Tibial nerve (tissue), 3 donors: ENCODE results near the gene RAPH1.

ENCODE experiments used
- POLR2A ChIP-seq, 2 donors: fragments of 450-650 bp; IDR thresholded peaks; one replicate each; pipeline ENCODE4 v1.6.1; 2017; ENCODE audit warnings: antibody characterized with exemption in 2 of 2, mild to moderate bottlenecking in 2 of 2, moderate library complexity in 2 of 2
- TF ChIP-seq, protein P1 (sequence below), 5 experiments: fragments of 200-600 bp in 3 of 5; fragments of 450-650 bp in 2 of 5; sonication (generic) in 3 of 5; IDR thresholded peaks; one replicate each; pipeline ENCODE4 v1.5.1; 2016 to 2019; ENCODE audit warnings: antibody characterized with exemption in 5 of 5, mild to moderate bottlenecking in 3 of 5, moderate library complexity in 2 of 5

DNA sequence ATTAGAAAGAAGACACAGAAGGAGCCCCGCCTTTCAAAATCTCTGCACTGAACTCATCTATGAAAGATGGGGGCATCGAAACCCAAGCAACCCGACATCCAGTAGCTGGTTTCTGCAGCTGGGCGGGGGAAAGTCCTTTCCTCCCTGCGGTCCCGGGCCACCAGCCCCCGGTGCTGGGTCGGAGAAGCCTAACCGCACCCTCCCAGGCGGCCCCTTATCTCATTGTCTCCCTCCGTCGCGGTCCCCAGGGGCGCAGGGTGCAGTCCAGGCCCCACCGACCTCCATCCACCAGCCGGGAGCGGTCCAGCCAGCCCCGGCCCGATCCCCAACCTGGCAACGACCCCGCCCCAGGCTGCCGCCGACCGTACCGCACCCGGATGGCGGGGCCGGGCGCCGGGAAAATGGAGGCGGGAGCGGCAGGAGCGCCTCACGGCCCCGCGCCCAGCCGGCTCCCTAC, 452 bp downstream of the RAPH1 start:
- TF ChIP-seq, protein P1, sequence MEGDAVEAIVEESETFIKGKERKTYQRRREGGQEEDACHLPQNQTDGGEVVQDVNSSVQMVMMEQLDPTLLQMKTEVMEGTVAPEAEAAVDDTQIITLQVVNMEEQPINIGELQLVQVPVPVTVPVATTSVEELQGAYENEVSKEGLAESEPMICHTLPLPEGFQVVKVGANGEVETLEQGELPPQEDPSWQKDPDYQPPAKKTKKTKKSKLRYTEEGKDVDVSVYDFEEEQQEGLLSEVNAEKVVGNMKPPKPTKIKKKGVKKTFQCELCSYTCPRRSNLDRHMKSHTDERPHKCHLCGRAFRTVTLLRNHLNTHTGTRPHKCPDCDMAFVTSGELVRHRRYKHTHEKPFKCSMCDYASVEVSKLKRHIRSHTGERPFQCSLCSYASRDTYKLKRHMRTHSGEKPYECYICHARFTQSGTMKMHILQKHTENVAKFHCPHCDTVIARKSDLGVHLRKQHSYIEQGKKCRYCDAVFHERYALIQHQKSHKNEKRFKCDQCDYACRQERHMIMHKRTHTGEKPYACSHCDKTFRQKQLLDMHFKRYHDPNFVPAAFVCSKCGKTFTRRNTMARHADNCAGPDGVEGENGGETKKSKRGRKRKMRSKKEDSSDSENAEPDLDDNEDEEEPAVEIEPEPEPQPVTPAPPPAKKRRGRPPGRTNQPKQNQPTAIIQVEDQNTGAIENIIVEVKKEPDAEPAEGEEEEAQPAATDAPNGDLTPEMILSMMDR (IDR thresholded peaks at IDR 0.05), result peak in 1 of 5 experiments; percentile 11
- TF ChIP-seq POLR2A (IDR thresholded peaks at IDR 0.05), result no peak
